KMS-11 (cell line): ENCODE measurements around the gene RFX1.

Experiments used
- H2AFZ ChIP-seq: fragments of 200-600 bp; sonication (generic); 2 replicates; pipeline ENCODE4 v1.6.1; 2016; ENCODE audit warnings: antibody characterized with exemption, mixed run types, low read depth
- H3K27ac ChIP-seq: fragments of 200-600 bp; sonication (generic); 2 replicates; pipeline ENCODE4 v1.6.1; 2016; ENCODE audit warnings: mild to moderate bottlenecking, mixed run types
- H3K27me3 ChIP-seq: fragments of 200-600 bp; sonication (generic); 2 replicates; pipeline ENCODE4 v1.6.1; 2017; ENCODE audit warnings: mild to moderate bottlenecking, low read depth, mixed run types, moderate library complexity; ENCODE audit not compliant: insufficient read depth
- H3K36me3 ChIP-seq: fragments of 200-600 bp; sonication (generic); 2 replicates; pipeline ENCODE4 v1.6.1; 2017; ENCODE audit warnings: mild to moderate bottlenecking, mixed run types; ENCODE audit not compliant: insufficient read depth
- H3K4me1 ChIP-seq: fragments of 200-600 bp; sonication (generic); 2 replicates; pipeline ENCODE4 v1.6.1; 2016; ENCODE audit warnings: mild to moderate bottlenecking, low read depth, mixed run types; ENCODE audit not compliant: poor library complexity, severe bottlenecking
- H3K4me2 ChIP-seq: fragments of 200-600 bp; sonication (generic); 2 replicates; pipeline ENCODE4 v1.7.0; 2016; ENCODE audit warnings: mild to moderate bottlenecking, mixed run types
- H3K4me3 ChIP-seq: fragments of 200-600 bp; sonication (generic); IDR thresholded peaks from 2 replicates; pipeline ENCODE4 v1.6.1; 2017; ENCODE audit warnings: low read depth, low read length, mixed read lengths; ENCODE audit not compliant: insufficient read depth
- H3K79me2 ChIP-seq: fragments of 200-600 bp; sonication (generic); 2 replicates; pipeline ENCODE4 v1.6.1; 2016; ENCODE audit warnings: low read depth, mixed run types; ENCODE audit not compliant: insufficient read depth
- H3K9ac ChIP-seq: fragments of 200-600 bp; sonication (generic); 2 replicates; pipeline ENCODE4 v1.6.1; 2016; ENCODE audit warnings: mild to moderate bottlenecking, mixed run types
- H4K20me1 ChIP-seq: fragments of 200-600 bp; sonication (generic); 2 replicates; pipeline ENCODE4 v1.6.1; 2016; ENCODE audit warnings: mild to moderate bottlenecking, mixed run types; ENCODE audit not compliant: insufficient read depth
- CTCF ChIP-seq: fragments of 200-600 bp; sonication (generic); conservative IDR thresholded peaks from 2 replicates; pipeline ENCODE4 v1.6.1; 2017; ENCODE audit warnings: low read depth, mild to moderate bottlenecking, antibody characterized with exemption, low read length, moderate library complexity, mixed read lengths

The RFX1 gene

GRCh38 chr19:13999085-13999484, 7.0 kb downstream of the RFX1 start:
- no peak for TF ChIP-seq CTCF
- Histone ChIP-seq H3K36me3 (no peaks in the 10 kb centered on the region), H3K9ac (no peak overlapping the region), H3K4me1 (peaks cover 6% of the 10 kb centered on the region), H3K4me2 (no peak overlapping the region), H3K4me3 (no peak overlapping the region), H3K79me2 (no peaks in the 10 kb centered on the region), H3K27me3 (no peaks in the 10 kb centered on the region), H4K20me1 (no peaks in the 10 kb centered on the region), H2AFZ (no peak overlapping the region), H3K27ac (no peak overlapping the region)

GRCh38 chr19:13998426-13998825, 7.7 kb downstream of the RFX1 start:
- Histone ChIP-seq H4K20me1 (no peaks in the 10 kb centered on the region), H3K9ac (no peak overlapping the region), H3K27me3 (no peaks in the 10 kb centered on the region), H3K4me3 (no peak overlapping the region), H3K79me2 (no peaks in the 10 kb centered on the region), H3K4me1 (peaks cover 6% of the 10 kb centered on the region), H3K27ac (no peak overlapping the region), H3K4me2 (no peak overlapping the region), H2AFZ (no peak overlapping the region), H3K36me3 (no peaks in the 10 kb centered on the region)
- TF ChIP-seq CTCF, result no peak

GRCh38 chr19:13997631-13997962, 8.5 kb downstream of the RFX1 start:
- Histone ChIP-seq H3K4me1 (peaks cover 5% of the 10 kb centered on the region), H3K4me3 (no peak overlapping the region), H3K9ac (no peak overlapping the region), H4K20me1 (no peaks in the 10 kb centered on the region), H2AFZ (no peak overlapping the region), H3K36me3 (no peaks in the 10 kb centered on the region), H3K79me2 (no peaks in the 10 kb centered on the region), H3K4me2 (no peak overlapping the region), H3K27ac (no peak overlapping the region), H3K27me3 (no peaks in the 10 kb centered on the region)
- TF ChIP-seq CTCF, result no peak

GRCh38 chr19:13996928-13997630, 9.0 kb downstream of the RFX1 start:
- Histone ChIP-seq H3K4me1 (no peaks in the 10 kb centered on the region), H3K36me3 (no peaks in the 10 kb centered on the region), H3K4me2 (no peak overlapping the region), H3K9ac (no peak overlapping the region), H3K27ac (no peak overlapping the region), H4K20me1 (no peaks in the 10 kb centered on the region), H3K27me3 (no peaks in the 10 kb centered on the region), H3K79me2 (no peaks in the 10 kb centered on the region), H3K4me3 (no peak overlapping the region), H2AFZ (no peak overlapping the region)
- TF ChIP-seq CTCF, result no peak
